VCaP (cell line): Measurements from ENCODE around the gene XAGE1B.
"Not testable (repeated sequence)": the region's sequence is repeated elsewhere in the genome, so short reads cannot be mapped to it uniquely, and the experiment has no call there.

Experiments
- H3K27ac ChIP-seq: fragments of 450-650 bp; 2 replicates; pipeline ENCODE4 v1.5.1; 2017
- TF ChIP-seq, protein P1 (sequence below): fragments of 450-650 bp; conservative IDR thresholded peaks from 2 replicates; pipeline ENCODE4 v1.5.1; 2017; ENCODE audit warnings: mild to moderate bottlenecking, moderate library complexity

XAGE1B gene

DNA sequence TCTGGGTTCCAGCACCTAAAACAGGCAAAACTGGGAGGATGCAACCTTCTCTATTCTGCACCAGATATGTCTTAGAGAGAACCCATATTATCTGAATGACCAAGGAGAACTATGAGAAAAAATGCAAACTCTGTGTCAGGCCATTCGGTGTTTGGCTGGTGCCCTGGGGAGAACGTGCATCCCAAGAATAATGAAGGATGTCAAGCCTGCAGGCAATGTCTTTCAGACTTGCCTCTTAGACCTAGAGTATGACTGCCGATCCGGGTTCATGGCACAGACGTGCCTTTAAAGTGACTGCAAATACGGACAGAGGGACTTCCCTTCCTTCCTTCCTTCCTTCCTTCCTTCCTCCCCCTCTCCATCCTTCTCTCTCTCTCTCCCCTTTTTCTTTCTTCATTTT lies 6.9 kb downstream of the XAGE1B start:
- no peak overlapping the region for H3K27ac ChIP-seq
- TF ChIP-seq, protein P1, sequence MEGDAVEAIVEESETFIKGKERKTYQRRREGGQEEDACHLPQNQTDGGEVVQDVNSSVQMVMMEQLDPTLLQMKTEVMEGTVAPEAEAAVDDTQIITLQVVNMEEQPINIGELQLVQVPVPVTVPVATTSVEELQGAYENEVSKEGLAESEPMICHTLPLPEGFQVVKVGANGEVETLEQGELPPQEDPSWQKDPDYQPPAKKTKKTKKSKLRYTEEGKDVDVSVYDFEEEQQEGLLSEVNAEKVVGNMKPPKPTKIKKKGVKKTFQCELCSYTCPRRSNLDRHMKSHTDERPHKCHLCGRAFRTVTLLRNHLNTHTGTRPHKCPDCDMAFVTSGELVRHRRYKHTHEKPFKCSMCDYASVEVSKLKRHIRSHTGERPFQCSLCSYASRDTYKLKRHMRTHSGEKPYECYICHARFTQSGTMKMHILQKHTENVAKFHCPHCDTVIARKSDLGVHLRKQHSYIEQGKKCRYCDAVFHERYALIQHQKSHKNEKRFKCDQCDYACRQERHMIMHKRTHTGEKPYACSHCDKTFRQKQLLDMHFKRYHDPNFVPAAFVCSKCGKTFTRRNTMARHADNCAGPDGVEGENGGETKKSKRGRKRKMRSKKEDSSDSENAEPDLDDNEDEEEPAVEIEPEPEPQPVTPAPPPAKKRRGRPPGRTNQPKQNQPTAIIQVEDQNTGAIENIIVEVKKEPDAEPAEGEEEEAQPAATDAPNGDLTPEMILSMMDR, result no peak

DNA sequence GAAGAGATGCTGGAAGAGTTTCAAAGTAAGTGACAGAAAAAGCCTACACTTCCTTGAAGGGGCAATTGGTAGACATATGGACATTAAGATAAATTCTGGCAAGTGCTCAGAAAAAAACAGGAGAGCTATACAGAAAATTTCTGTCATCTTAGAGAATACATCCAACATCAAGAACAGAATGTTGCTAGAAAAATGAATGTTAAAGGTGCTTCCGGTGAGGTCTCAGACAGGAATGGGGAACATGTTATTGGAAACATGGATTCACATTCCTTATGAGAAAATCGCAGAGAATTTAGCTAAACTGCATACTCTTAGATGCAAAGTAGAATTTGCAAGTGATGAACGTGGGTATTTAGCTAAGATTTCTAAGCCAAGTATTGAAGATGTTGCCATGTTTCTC lies 9.5 kb downstream of the XAGE1B start:
- H3K27ac ChIP-seq, result no peak overlapping the region
- TF ChIP-seq, protein P1, result no peak

DNA sequence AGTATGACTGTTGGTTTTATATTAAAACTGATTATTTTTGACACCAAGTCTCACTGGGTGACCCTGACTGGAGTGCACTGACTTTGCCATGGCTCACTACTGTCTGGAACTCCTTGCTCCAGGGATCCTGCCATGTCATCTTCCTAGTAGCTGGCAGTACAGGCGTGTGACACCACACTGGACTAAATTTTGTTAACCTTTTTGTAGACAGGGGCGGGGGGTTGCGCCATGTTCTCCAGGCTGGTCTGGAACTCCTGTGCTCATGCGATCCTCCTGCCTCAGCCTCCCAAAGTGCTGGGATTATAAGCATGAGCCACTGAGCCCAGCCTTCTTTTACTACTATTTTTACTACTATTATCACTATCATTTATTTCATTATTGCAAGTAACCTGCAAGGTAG lies 12.3 kb downstream of the XAGE1B start:
- TF ChIP-seq, protein P1, result no peak
- H3K27ac ChIP-seq, result no peak overlapping the region

GRCh38 chrX:52501362-52501761 lies 15.5 kb downstream of the XAGE1B start:
- H3K27ac ChIP-seq, result not testable (repeated sequence)

- not testable (repeated sequence) for H3K27ac ChIP-seq
Observed at GRCh38 chrX:52496419-52496772, 20.5 kb downstream of the XAGE1B start.

DNA sequence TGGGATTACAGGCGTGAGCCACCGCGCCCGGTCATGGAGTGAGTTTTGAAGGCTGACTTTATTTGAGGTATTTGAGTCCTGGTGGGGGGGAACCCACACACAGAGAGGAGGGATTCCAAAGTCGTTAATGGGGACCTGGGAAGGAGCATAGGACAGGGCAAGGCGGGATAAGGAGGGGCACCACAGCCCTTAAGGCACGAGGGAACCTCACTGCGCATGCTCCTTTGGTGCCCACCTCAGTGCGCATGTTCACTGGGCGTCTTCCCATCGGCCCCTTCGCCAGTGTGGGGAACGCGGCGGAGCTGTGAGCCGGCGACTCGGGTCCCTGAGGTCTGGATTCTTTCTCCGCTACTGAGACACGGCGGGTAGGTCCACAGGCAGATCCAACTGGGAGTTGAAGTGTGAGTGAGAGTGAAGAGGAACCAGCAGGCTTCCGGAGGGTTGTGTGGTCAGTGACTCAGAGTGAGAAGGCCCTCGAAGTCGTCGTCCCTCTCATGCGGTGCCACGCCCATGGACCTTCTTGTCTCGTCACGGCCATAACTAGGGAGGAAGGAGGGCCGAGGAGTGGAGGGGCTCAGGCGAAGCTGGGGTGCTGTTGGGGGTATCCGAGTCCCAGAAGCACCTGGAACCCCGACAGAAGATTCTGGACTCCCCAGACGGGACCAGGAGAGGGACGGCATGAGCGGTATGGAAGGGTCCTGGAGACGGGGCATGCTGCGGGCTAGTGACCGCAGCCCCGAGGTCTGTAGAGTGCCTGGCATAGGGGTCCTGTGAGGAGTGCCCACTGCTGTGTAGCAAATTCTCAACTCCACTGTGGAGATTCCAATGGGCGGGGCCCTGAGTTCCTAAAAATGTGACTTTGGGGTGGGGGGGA lies 21.1 kb downstream of the XAGE1B start, which contains the start of gene XAGE1A:
Gene XAGE1A (plus strand): TSS at position 264 of the 874 bp plus-strand sequence. CDS start 1,554 bp downstream, outside the sequence.
- H3K27ac ChIP-seq, result not testable (repeated sequence)

- H3K27ac ChIP-seq, result not testable (repeated sequence)
Observed at GRCh38 chrX:52471301-52471700, 45.6 kb downstream of the XAGE1B start.
